K562 (cell line): ENCODE data around the gene NME4. TPM values are rescaled to one million over a fixed set of nuclear protein-coding genes. Genes with fewer than 3 reads are reported as not detected.

Experiments
- CBX3 ChIP-seq, 2 experiments: IDR thresholded peaks; 1 replicate in 1 of 2; 2 replicates in 1 of 2; pipeline ENCODE4 v1.6.1; 2012; ENCODE audit warnings: inconsistent platforms in 2 of 2, low read length in 2 of 2, borderline replicate concordance in 1 of 2, control low read depth in 1 of 2
- CEBPG ChIP-seq, 3 experiments: fragments of 200-800 bp in 1 of 3; sonication (Bioruptor generic) in 1 of 3; sonication (generic) in 1 of 3; formaldehyde crosslinking in 1 of 3; IDR thresholded peaks in 2 of 3; conservative IDR thresholded peaks in 1 of 3; 2 replicates each; pipeline versions ENCODE4 v1.6.1 to v1.8.0; 2016 to 2022; ENCODE audit warnings: missing compliant biosample characterization in 2 of 3, missing genetic modification characterization in 2 of 3, mild to moderate bottlenecking in 1 of 3, missing genetic modification reagents in 1 of 3
- E2F8 ChIP-seq: fragments of 450-650 bp; IDR thresholded peaks from 2 replicates; pipeline ENCODE4 v1.7.1; 2018; ENCODE audit warnings: mild to moderate bottlenecking, low read depth; ENCODE audit not compliant: partially characterized antibody
- FUS ChIP-seq: fragments of 200-400 bp; formaldehyde crosslinking; optimal IDR thresholded peaks from 2 replicates; pipeline ENCODE3; 2017; ENCODE audit warnings: low read depth, low read length
- GTF2F1 ChIP-seq: IDR thresholded peaks from 2 replicates; pipeline ENCODE4 v1.6.1; 2011; ENCODE audit warnings: low read depth, low read length, improper control_type of control experiment
- KAT8 ChIP-seq: fragments of 450-650 bp; IDR thresholded peaks from 2 replicates; pipeline ENCODE4 v1.6.1; 2016; ENCODE audit warnings: low read depth, mild to moderate bottlenecking
- LARP7 ChIP-seq: fragments of 450-650 bp; IDR thresholded peaks from 2 replicates; pipeline ENCODE4 v1.6.1; 2016
- MNT ChIP-seq, 2 experiments: fragments of 450-650 bp; conservative IDR thresholded peaks; 2 replicates each; pipeline ENCODE4 v1.6.1; 2017; ENCODE audit warnings: mild to moderate bottlenecking in 2 of 2, moderate library complexity in 2 of 2
- PHB2 ChIP-seq: fragments of 450-650 bp; IDR thresholded peaks from 2 replicates; pipeline ENCODE4 v1.6.1; 2017; ENCODE audit warnings: low read depth
- RAD21 ChIP-seq, 2 experiments: fragments of 250-450 bp in 1 of 2; fragments of 450-650 bp in 1 of 2; sonication (Bioruptor Pico) in 1 of 2; formaldehyde crosslinking in 1 of 2; IDR thresholded peaks in 1 of 2; conservative IDR thresholded peaks in 1 of 2; 2 replicates each; pipeline versions ENCODE4 v1.4.0 to v1.8.0; 2020 to 2022; ENCODE audit warnings: mild to moderate bottlenecking in 2 of 2, moderate library complexity in 1 of 2
- RBM25 ChIP-seq: fragments of 200-400 bp; formaldehyde crosslinking; IDR thresholded peaks from 2 replicates; pipeline ENCODE4 v1.6.1; 2018; ENCODE audit warnings: low read length, low read depth, moderate library complexity; ENCODE audit not compliant: severe bottlenecking
- THAP12 ChIP-seq: fragments of 250-450 bp; sonication (Bioruptor Pico); IDR thresholded peaks from 2 replicates; pipeline ENCODE4 v1.9.0; 2021; ENCODE audit warnings: mild to moderate bottlenecking, inconsistent platforms
- THRAP3 ChIP-seq: fragments of 450-650 bp; IDR thresholded peaks from 2 replicates; pipeline ENCODE4 v1.6.1; 2016; ENCODE audit warnings: mild to moderate bottlenecking, inconsistent platforms, borderline replicate concordance
- ZC3H8 ChIP-seq: fragments of 450-650 bp; IDR thresholded peaks from 2 replicates; pipeline ENCODE4 v1.6.1; 2017
- ZNF592 ChIP-seq: fragments of 450-650 bp; IDR thresholded peaks from 2 replicates; pipeline ENCODE4 v1.6.1; 2017; ENCODE audit warnings: antibody characterized with exemption, mild to moderate bottlenecking
- ZNF696 ChIP-seq: fragments of 250-450 bp; sonication (Bioruptor Pico); conservative IDR thresholded peaks from 2 replicates; pipeline ENCODE4 v1.4.0; 2020; ENCODE audit warnings: mild to moderate bottlenecking, moderate library complexity
- polyA plus RNA-seq, 8 experiments: library from polyadenylated mRNA; depleted of rRNA in 4 of 8; stranded (reverse) in 5 of 8; unstranded in 3 of 8; fragments of >200 nt; fragmentation: Nextera tagmentation in 2 of 8; fragmentation: Illumina TruSeq in 1 of 8; extraction: Ambion mirVana in 2 of 8; extraction: Trizol in 1 of 8; gene quantifications; 2 replicates each; pipeline versions ENCODE4 v1.2.1 to v1.2.3, GENCODE V29; 2011 to 2014; ENCODE audit warnings: inconsistent platforms in 1 of 8, missing spikeins in 1 of 8
- total RNA-seq, 7 experiments: library from RNA; depleted of rRNA in 6 of 7; stranded (reverse); fragments of >200 nt in 6 of 7; fragmentation: Illumina TruSeq in 2 of 7; extraction: Trizol in 2 of 7; gene quantifications; 2 replicates each; pipeline versions ENCODE4 v1.2.1 to v1.2.3, GENCODE V29; 2011 to 2021; ENCODE audit warnings: low replicate concordance in 1 of 7

NME4 gene
- total and polyA plus RNA-seq, 9 of the 15 experiments (the other 6 are each of a cell fraction or from before 2014, with no cell fraction given), result 15.4 to 264 (median 139) TPM

- TF ChIP-seq THRAP3 (no peak), FUS (no peak), RBM25 (peak; percentile 37), GTF2F1 (0 out of 2 replicates have a peak, but pooled peaks have one; percentile 49), ZC3H8 (no peak), CEBPG (CRISPR knock-in tag; IDR thresholded peaks at IDR 0.05) (peak; percentile 19; the same call in 1 of the 2 replicates), CEBPG (tag; conservative IDR thresholded peaks at IDR 0.05 in 1 of 2, IDR thresholded peaks at IDR 0.05 in 1 of 2) (no peak), ZNF592 (0 out of 2 replicates have a peak, but pooled peaks have one; percentile 8), RAD21 (CRISPR knock-in tag; conservative IDR thresholded peaks at IDR 0.05 in 1 of 2, IDR thresholded peaks at IDR 0.05 in 1 of 2) (0 out of 4 replicates have a peak, but pooled peaks of 1 of the 2 experiments have one; percentile 12), PHB2 (no peak), MNT (conservative IDR thresholded peaks at IDR 0.05) (peak; percentile 45 to 67; a peak in 3 of 4 replicates), LARP7 (no peak), CBX3 (IDR thresholded peaks at IDR 0.05; ENCODE audit: borderline replicate concordance in 1 of 2, low read length in 2 of 2) (0 out of 3 replicates have a peak, but pooled peaks of 1 of the 2 experiments have one; percentile 18), E2F8 (peak; percentile 67), ZNF696 (CRISPR knock-in tag) (no peak), THAP12 (0 out of 2 replicates have a peak, but pooled peaks have one; percentile 47), KAT8 (no peak)
Observed at GRCh38 chr16:396605-397004, 394 bp upstream of the NME4 start (continued).
